DOHH2 (cell line): ENCODE measurements around the gene KIF2C.

ENCODE experiments used
- H3F3A ChIP-seq: fragments of 200-600 bp; sonication (generic), shearing (Covaris generic); 2 replicates; pipeline ENCODE4 v1.6.0; 2016; ENCODE audit warnings: antibody characterized with exemption, mild to moderate bottlenecking; ENCODE audit not compliant: control insufficient read depth, insufficient read depth
- H3K27ac ChIP-seq: fragments of 200-600 bp; sonication (generic); 2 replicates; pipeline ENCODE4 v1.5.1; 2014; ENCODE audit warnings: low read depth, mild to moderate bottlenecking, low read length, moderate library complexity
- H3K27me3 ChIP-seq: fragments of 200-600 bp; sonication (generic); 2 replicates; pipeline ENCODE4 v1.6.1; 2014; ENCODE audit warnings: mild to moderate bottlenecking, low read length, mixed read lengths; ENCODE audit not compliant: control insufficient read depth
- H3K36me3 ChIP-seq: fragments of 200-600 bp; sonication (generic); 2 replicates; pipeline ENCODE4 v1.6.1; 2014; ENCODE audit warnings: mild to moderate bottlenecking, low read length, moderate library complexity, mixed read lengths; ENCODE audit not compliant: control insufficient read depth
- H3K4me1 ChIP-seq: fragments of 200-600 bp; sonication (generic); 2 replicates; pipeline ENCODE4 v1.6.1; 2014; ENCODE audit warnings: mild to moderate bottlenecking, low read length, mixed read lengths; ENCODE audit not compliant: control insufficient read depth
- H3K4me2 ChIP-seq: fragments of 200-600 bp; sonication (generic); 2 replicates; pipeline ENCODE4 v1.6.0; 2014; ENCODE audit warnings: mild to moderate bottlenecking, low read length, moderate library complexity
- H3K4me3 ChIP-seq: fragments of 200-600 bp; sonication (generic); 2 replicates; pipeline ENCODE4 v1.5.1; 2014; ENCODE audit warnings: mild to moderate bottlenecking, low read length, mixed read lengths
- H3K79me2 ChIP-seq: fragments of 200-600 bp; sonication (generic); 2 replicates; pipeline ENCODE4 v1.6.1; 2014; ENCODE audit warnings: mild to moderate bottlenecking, low read length, mixed read lengths; ENCODE audit not compliant: control insufficient read depth
- H3K9me2 ChIP-seq: fragments of 200-600 bp; sonication (generic); replicated peaks from 2 replicates; pipeline ENCODE4 v1.6.1; 2014; ENCODE audit warnings: mild to moderate bottlenecking, low read length, mixed read lengths; ENCODE audit not compliant: control insufficient read depth
- H3K9me3 ChIP-seq: fragments of 200-600 bp; sonication (generic); 2 replicates; pipeline ENCODE4 v1.6.1; 2014; ENCODE audit warnings: antibody characterized with exemption, low read length, mixed read lengths; ENCODE audit not compliant: control insufficient read depth, insufficient read depth
- H4K20me1 ChIP-seq: fragments of 200-600 bp; sonication (generic); 2 replicates; pipeline ENCODE4 v1.6.0; 2014; ENCODE audit warnings: low read depth, mild to moderate bottlenecking, antibody characterized with exemption, low read length, moderate library complexity; ENCODE audit not compliant: control insufficient read depth, insufficient read depth
- EZH2phosphoT487 ChIP-seq: fragments of 200-600 bp; sonication (generic); IDR thresholded peaks from 2 replicates; pipeline ENCODE4 v1.6.1; 2017; ENCODE audit warnings: borderline replicate concordance, mild to moderate bottlenecking, antibody characterized with exemption, low read length, moderate library complexity, mixed read lengths
- TF ChIP-seq, protein P1 (sequence below): fragments of 200-600 bp; sonication (generic); IDR thresholded peaks from one replicate; pipeline ENCODE4 v1.5.1; 2014; ENCODE audit warnings: antibody characterized with exemption, mild to moderate bottlenecking, low read depth, low read length; ENCODE audit not compliant: poor library complexity, severe bottlenecking

Gene KIF2C

DNA sequence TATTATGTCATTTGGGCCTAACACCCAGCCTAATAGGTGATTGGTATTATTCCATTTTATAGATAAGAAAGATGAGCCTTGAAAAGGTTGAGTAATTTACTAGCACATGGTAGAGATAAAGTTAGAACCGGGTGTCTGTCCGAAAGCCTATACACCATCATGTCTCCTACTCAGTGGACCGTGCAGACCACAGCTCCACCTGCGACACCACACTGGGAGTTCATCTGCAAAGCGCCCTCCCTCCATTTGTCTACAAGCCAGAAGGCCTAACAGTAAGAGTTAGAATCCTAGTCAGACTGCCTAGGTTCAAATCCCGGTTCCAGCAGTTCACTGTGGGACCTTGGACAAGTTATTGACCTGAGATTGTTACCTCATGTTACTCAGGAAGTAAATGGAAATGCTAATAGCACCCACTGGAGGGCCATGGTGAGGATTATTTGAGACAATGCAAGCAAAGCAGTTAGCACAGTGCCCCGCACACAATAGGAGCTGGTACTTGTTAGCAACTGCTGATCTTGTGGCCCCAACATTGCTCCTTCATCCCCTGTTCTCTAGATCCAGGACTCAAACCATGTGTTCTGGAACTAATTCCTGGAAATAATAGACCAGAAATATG lies 44.7 kb upstream of the KIF2C start:
- Histone ChIP-seq H3K9me2 (no peaks in the 10 kb centered on the region), H3K36me3 (no peaks in the 10 kb centered on the region), H3F3A (peaks cover 4% of the 10 kb centered on the region; the same call in 1 of the 2 replicates), H3K27ac (no peak overlapping the region), H3K79me2 (no peaks in the 10 kb centered on the region), H3K4me1 (peaks cover 53% of the 10 kb centered on the region), H3K4me2 (peak overlapping the region; percentile 56), H4K20me1 (no peaks in the 10 kb centered on the region), H3K9me3 (no peaks in the 10 kb centered on the region), H3K27me3 (no peaks in the 10 kb centered on the region), H3K4me3 (peak overlapping the region; percentile 8; the same call in 1 of the 2 replicates)
- TF ChIP-seq, protein P1, sequence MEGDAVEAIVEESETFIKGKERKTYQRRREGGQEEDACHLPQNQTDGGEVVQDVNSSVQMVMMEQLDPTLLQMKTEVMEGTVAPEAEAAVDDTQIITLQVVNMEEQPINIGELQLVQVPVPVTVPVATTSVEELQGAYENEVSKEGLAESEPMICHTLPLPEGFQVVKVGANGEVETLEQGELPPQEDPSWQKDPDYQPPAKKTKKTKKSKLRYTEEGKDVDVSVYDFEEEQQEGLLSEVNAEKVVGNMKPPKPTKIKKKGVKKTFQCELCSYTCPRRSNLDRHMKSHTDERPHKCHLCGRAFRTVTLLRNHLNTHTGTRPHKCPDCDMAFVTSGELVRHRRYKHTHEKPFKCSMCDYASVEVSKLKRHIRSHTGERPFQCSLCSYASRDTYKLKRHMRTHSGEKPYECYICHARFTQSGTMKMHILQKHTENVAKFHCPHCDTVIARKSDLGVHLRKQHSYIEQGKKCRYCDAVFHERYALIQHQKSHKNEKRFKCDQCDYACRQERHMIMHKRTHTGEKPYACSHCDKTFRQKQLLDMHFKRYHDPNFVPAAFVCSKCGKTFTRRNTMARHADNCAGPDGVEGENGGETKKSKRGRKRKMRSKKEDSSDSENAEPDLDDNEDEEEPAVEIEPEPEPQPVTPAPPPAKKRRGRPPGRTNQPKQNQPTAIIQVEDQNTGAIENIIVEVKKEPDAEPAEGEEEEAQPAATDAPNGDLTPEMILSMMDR = peak; percentile 27
- TF ChIP-seq EZH2phosphoT487 = no peak

DNA sequence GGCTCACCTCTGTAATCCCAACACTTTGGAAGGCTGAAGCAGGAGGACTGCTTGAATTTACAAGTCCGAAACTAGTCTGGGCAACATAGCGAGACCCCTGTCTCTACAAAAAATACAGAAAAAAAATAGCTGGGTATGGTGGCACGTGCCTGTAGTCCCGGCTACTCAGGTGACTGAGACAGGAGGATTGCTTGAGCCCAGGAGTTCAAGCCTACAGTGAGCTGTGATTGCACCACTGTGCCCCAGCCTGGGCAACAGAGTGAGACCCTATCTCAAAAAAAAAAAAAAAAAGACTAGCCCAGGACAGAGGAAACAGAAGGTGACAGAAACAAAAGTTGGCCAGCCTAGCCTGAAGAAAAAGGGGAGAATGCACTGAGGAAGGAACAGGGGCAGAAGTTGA lies 44.0 kb upstream of the KIF2C start:
- Histone ChIP-seq H3K27ac (no peak overlapping the region), H4K20me1 (no peaks in the 10 kb centered on the region), H3K36me3 (no peaks in the 10 kb centered on the region), H3K79me2 (no peaks in the 10 kb centered on the region), H3F3A (peaks cover 4% of the 10 kb centered on the region; the same call in 1 of the 2 replicates), H3K9me3 (no peaks in the 10 kb centered on the region), H3K9me2 (no peaks in the 10 kb centered on the region), H3K4me1 (peaks cover 53% of the 10 kb centered on the region), H3K4me2 (peak overlapping the region; percentile 56), H3K27me3 (no peaks in the 10 kb centered on the region), H3K4me3 (peak overlapping the region; percentile 8; the same call in 1 of the 2 replicates)
- TF ChIP-seq EZH2phosphoT487 = no peak
- TF ChIP-seq, protein P1 = no peak

- no peak overlapping the region for H3K4me2 ChIP-seq
- H3K9me3 ChIP-seq = no peaks in the 10 kb centered on the region
- no peaks in the 10 kb centered on the region for H3K27me3 ChIP-seq
- no peaks in the 10 kb centered on the region for H3K9me2 ChIP-seq
- H3K36me3 ChIP-seq = no peaks in the 10 kb centered on the region
- H3F3A ChIP-seq = peaks cover 4% of the 10 kb centered on the region; the same call in 1 of the 2 replicates
- peaks cover 53% of the 10 kb centered on the region for H3K4me1 ChIP-seq
- no peak for TF ChIP-seq EZH2phosphoT487
- TF ChIP-seq, protein P1 = no peak
- no peak overlapping the region for H3K4me3 ChIP-seq
- H4K20me1 ChIP-seq = no peaks in the 10 kb centered on the region
- no peaks in the 10 kb centered on the region for H3K79me2 ChIP-seq
- no peak overlapping the region for H3K27ac ChIP-seq
Measured at GRCh38 chr1:44696101-44696500, 43.5 kb upstream of the KIF2C start.
